ENCODE measurements around the gene VWA5A.

Gene VWA5A

GRCh38 chr11:124143034-124143433, 27.8 kb downstream of the VWA5A start:
- no peak overlapping the region for H3K4me3 ChIP-seq (ENCODE audit: low read depth, low read length)
- no peak for DNase-seq (ENCODE audit: low read depth)

GRCh38 chr11:124147951-124148350, 32.7 kb downstream of the VWA5A start:
- DNase-seq (ENCODE audit: low read depth), result no peak
- H3K4me3 ChIP-seq (ENCODE audit: low read depth, low read length), result no peak overlapping the region
- TF ChIP-seq POLR2A (IDR thresholded peaks at IDR 0.05; ENCODE audit: extremely low read depth, insufficient read length) (no peak), MYC (IDR thresholded peaks at IDR 0.05; ENCODE audit: low read depth, low read length) (no peak), CTCF (IDR thresholded peaks at IDR 0.05; ENCODE audit: low read depth, low read length) (no peak), MAX (IDR thresholded peaks at IDR 0.05; ENCODE audit: low read depth, low read length) (no peak)

More at GRCh38 chr11:124143034-124143433, 27.8 kb downstream of the VWA5A start:
- no peak for TF ChIP-seq POLR2A (IDR thresholded peaks at IDR 0.05; ENCODE audit: extremely low read depth, insufficient read length)
- TF ChIP-seq MAX (IDR thresholded peaks at IDR 0.05; ENCODE audit: low read depth, low read length), result no peak
- TF ChIP-seq MYC (IDR thresholded peaks at IDR 0.05; ENCODE audit: low read depth, low read length), result no peak
- TF ChIP-seq CTCF (IDR thresholded peaks at IDR 0.05; ENCODE audit: low read depth, low read length), result no peak

GRCh38 chr11:124150684-124151083, 35.4 kb downstream of the VWA5A start:
- DNase-seq (ENCODE audit: low read depth), result peak; percentile 52

GRCh38 chr11:124152770-124153407, 37.6 kb downstream of the VWA5A start:
- no peak overlapping the region for H3K4me3 ChIP-seq (ENCODE audit: low read depth, low read length)
- TF ChIP-seq CTCF (IDR thresholded peaks at IDR 0.05; ENCODE audit: low read depth, low read length) (no peak), MYC (IDR thresholded peaks at IDR 0.05; ENCODE audit: low read depth, low read length) (no peak), POLR2A (IDR thresholded peaks at IDR 0.05; ENCODE audit: extremely low read depth, insufficient read length) (no peak), MAX (IDR thresholded peaks at IDR 0.05; ENCODE audit: low read depth, low read length) (no peak)
- DNase-seq (ENCODE audit: low read depth), result no peak

More at GRCh38 chr11:124150684-124151083, 35.4 kb downstream of the VWA5A start:
- no peak overlapping the region for H3K4me3 ChIP-seq (ENCODE audit: low read depth, low read length)
- TF ChIP-seq MAX (IDR thresholded peaks at IDR 0.05; ENCODE audit: low read depth, low read length) (no peak), CTCF (IDR thresholded peaks at IDR 0.05; ENCODE audit: low read depth, low read length) (no peak), MYC (IDR thresholded peaks at IDR 0.05; ENCODE audit: low read depth, low read length) (no peak), POLR2A (IDR thresholded peaks at IDR 0.05; ENCODE audit: extremely low read depth, insufficient read length) (no peak)

- no peak overlapping the region for H3K4me3 ChIP-seq (ENCODE audit: low read depth, low read length)
- TF ChIP-seq MAX (IDR thresholded peaks at IDR 0.05; ENCODE audit: low read depth, low read length) (no peak), CTCF (IDR thresholded peaks at IDR 0.05; ENCODE audit: low read depth, low read length) (no peak), MYC (IDR thresholded peaks at IDR 0.05; ENCODE audit: low read depth, low read length) (no peak)
- DNase-seq (ENCODE audit: low read depth), result no peak
Observed at GRCh38 chr11:124153821-124154220, 38.6 kb downstream of the VWA5A start.
